Endothelial cell of umbilical vein (primary cell): ENCODE measurements around the gene SEC61A1. TPM values are rescaled to one million over a fixed set of nuclear protein-coding genes. Genes with fewer than 3 reads are reported as not detected.

Experiments
- BruUV-seq: library from RNA; stranded (reverse); fragments of 400-500 nt; replicated peaks from 2 replicates; lab custom pipeline; 2021; lab: Mats Ljungman, UMichigan
- CTCF ChIA-PET: fragments of 300-600, 350-600 bp; sonication (Branson Sonifier 250); formaldehyde crosslinking; loops from one replicate; lab custom pipeline; 2021; ENCODE audit warnings: antibody characterized with exemption, inconsistent platforms; lab: Charles Lee
- POLR2A ChIA-PET: fragments of 300-600, 350-600 bp; sonication (Branson Sonifier 250); formaldehyde crosslinking; loops from one replicate; lab custom pipeline; 2021; ENCODE audit warnings: antibody characterized with exemption, inconsistent platforms; lab: Charles Lee
- DNase-seq: peaks from one replicate; pipeline ENCODE4 v3.0.0-alpha.2; 2011; ENCODE audit warnings: low read depth, low spot score
- FAIRE-seq: peaks from 2 replicates; lab custom pipeline; 2011; peaks lifted over from hg19 to GRCh38; lab: Jason Lieb, UNC
- H2AFZ ChIP-seq: 2 replicates; pipeline ENCODE4 v1.6.0; 2012; ENCODE audit warnings: low read depth, low read length, control low read depth, inconsistent platforms
- H3K27ac ChIP-seq: 2 replicates; pipeline ENCODE4 v1.5.1; 2011; ENCODE audit warnings: low read depth, mild to moderate bottlenecking, control low read depth, low read length, moderate library complexity; ENCODE audit not compliant: insufficient read depth
- H3K27me3 ChIP-seq, 2 experiments: 2 replicates each; pipeline versions ENCODE4 v1.6.0 to v1.6.1; 2011; ENCODE audit warnings: low read length in 2 of 2, mixed read lengths in 1 of 2; ENCODE audit not compliant: control insufficient read depth in 2 of 2, insufficient read depth in 2 of 2
- H3K36me3 ChIP-seq, 2 experiments: 2 replicates in 1 of 2; 3 replicates in 1 of 2; pipeline ENCODE4 v1.5.1; 2011; ENCODE audit warnings: low read length in 2 of 2, mild to moderate bottlenecking in 1 of 2, moderate library complexity in 1 of 2; ENCODE audit not compliant: control insufficient read depth in 2 of 2, insufficient read depth in 2 of 2; ENCODE audit errors: extremely low read depth in 1 of 2
- H3K4me1 ChIP-seq: 3 replicates; pipeline ENCODE4 v1.5.1; 2011; ENCODE audit warnings: mild to moderate bottlenecking, low read length; ENCODE audit not compliant: control insufficient read depth, insufficient read depth; ENCODE audit errors: extremely low read depth
- H3K4me2 ChIP-seq: 2 replicates; pipeline ENCODE4 v1.6.1; 2011; ENCODE audit warnings: low read length, control low read depth, mixed read lengths; ENCODE audit not compliant: insufficient read depth
- H3K4me3 ChIP-seq, 3 experiments: fragments of 200-600 bp in 1 of 3; sonication (generic), shearing (Covaris generic) in 1 of 3; replicated peaks in 1 of 3; 2 replicates each; pipeline ENCODE4 v1.5.1; 2011 to 2016; ENCODE audit warnings: control low read depth in 3 of 3, low read length in 3 of 3, mild to moderate bottlenecking in 2 of 3, inconsistent platforms in 1 of 3, low read depth in 1 of 3, moderate library complexity in 1 of 3; ENCODE audit not compliant: insufficient read depth in 1 of 3
- H3K79me2 ChIP-seq: 2 replicates; pipeline ENCODE4 v1.6.0; 2012; ENCODE audit warnings: low read length, inconsistent platforms; ENCODE audit not compliant: control insufficient read depth, insufficient read depth
- H3K9ac ChIP-seq: replicated peaks from 2 replicates; pipeline ENCODE3; 2011; ENCODE audit warnings: low read length, control low read depth; ENCODE audit not compliant: insufficient read depth; ENCODE audit errors: extremely low read depth
- H3K9me1 ChIP-seq: replicated peaks from 3 replicates; pipeline ENCODE4 v1.6.0; 2011; ENCODE audit warnings: mild to moderate bottlenecking, low read length; ENCODE audit not compliant: control insufficient read depth, insufficient read depth; ENCODE audit errors: extremely low read depth
- H3K9me3 ChIP-seq: replicated peaks from 2 replicates; pipeline ENCODE4 v1.5.1; 2012; ENCODE audit warnings: low read length, inconsistent platforms; ENCODE audit not compliant: control insufficient read depth, insufficient read depth
- H4K20me1 ChIP-seq: replicated peaks from 2 replicates; pipeline ENCODE3; 2011; ENCODE audit warnings: mild to moderate bottlenecking, low read length; ENCODE audit not compliant: control insufficient read depth, insufficient read depth; ENCODE audit errors: extremely low read depth
- EZH2 ChIP-seq: IDR thresholded peaks from 2 replicates; pipeline ENCODE4 v1.6.1; 2012; ENCODE audit warnings: borderline replicate concordance, low read depth, mild to moderate bottlenecking, moderate library complexity, low read length, inconsistent platforms; ENCODE audit not compliant: severe bottlenecking
- FOS ChIP-seq: IDR thresholded peaks from 2 replicates; pipeline ENCODE4 v1.6.1; 2011; ENCODE audit warnings: mild to moderate bottlenecking, low read length, moderate library complexity, borderline replicate concordance; ENCODE audit not compliant: insufficient read depth
- GATA2 ChIP-seq: IDR thresholded peaks from 2 replicates; pipeline ENCODE4 v1.7.0; 2011; ENCODE audit warnings: low read depth, mild to moderate bottlenecking, moderate library complexity, mixed read lengths, low read length; ENCODE audit not compliant: insufficient read length, insufficient read depth
- MAX ChIP-seq: IDR thresholded peaks from 2 replicates; pipeline ENCODE4 v1.6.1; 2011; ENCODE audit not compliant: insufficient read depth, insufficient read length
- MYC ChIP-seq: IDR thresholded peaks from one replicate; pipeline ENCODE4 v1.6.1; 2011; ENCODE audit warnings: mild to moderate bottlenecking, low read depth, low read length
- POLR2A ChIP-seq: IDR thresholded peaks from 2 replicates; pipeline ENCODE4 v1.6.1; 2012; ENCODE audit warnings: low read depth, mild to moderate bottlenecking, control low read depth, low read length
- POLR2AphosphoS5 ChIP-seq: IDR thresholded peaks from 2 replicates; pipeline ENCODE4 v1.6.1; 2012; ENCODE audit warnings: low read depth, mild to moderate bottlenecking, control low read depth, low read length, moderate library complexity; ENCODE audit not compliant: insufficient read depth
- dilution Hi-C: fragments of 300-500 bp; cut with MboI; formaldehyde crosslinking; loops from one replicate; pipeline ENCODE4 v1.15.0; 2019; ENCODE audit warnings: low sequenced_read_pairs; ENCODE audit not compliant: extremely low pct_ligation_motif_present
- intact Hi-C: fragments of 100-400 bp; cut with micrococcal nuclease; formaldehyde crosslinking; loops from one replicate; pipeline ENCODE4 v1.10.0; 2022
- polyA plus RNA-seq, 4 experiments: library from polyadenylated mRNA; depleted of rRNA in 3 of 4; stranded (reverse) in 3 of 4; unstranded in 1 of 4; fragments of >200 nt; gene quantifications; 2 replicates each; pipeline versions ENCODE4 v1.2.1 to v1.2.3, GENCODE V29; 2011 to 2012; ENCODE audit warnings: missing spikeins in 1 of 4
- total RNA-seq: library from RNA; stranded (reverse); gene quantifications from 2 replicates; pipeline ENCODE4 v1.2.3, GENCODE V29; 2021
- TF ChIP-seq, protein P1 (sequence below), 2 donors: IDR thresholded peaks; 1 replicate in 1 of 2; 2 replicates in 1 of 2; pipeline ENCODE4 v1.5.1; 2011; ENCODE audit warnings: low read length in 2 of 2, mild to moderate bottlenecking in 2 of 2, moderate library complexity in 2 of 2, control low read depth in 1 of 2, inconsistent platforms in 1 of 2, low read depth in 1 of 2; ENCODE audit not compliant: insufficient read depth in 1 of 2; ENCODE audit errors: extremely low read depth in 1 of 2

The SEC61A1 gene
- total and polyA plus RNA-seq, 2 donors (not counting 3 experiments of a cell fraction or from before 2014, with no cell fraction given) = 307 to 312 TPM

DNA sequence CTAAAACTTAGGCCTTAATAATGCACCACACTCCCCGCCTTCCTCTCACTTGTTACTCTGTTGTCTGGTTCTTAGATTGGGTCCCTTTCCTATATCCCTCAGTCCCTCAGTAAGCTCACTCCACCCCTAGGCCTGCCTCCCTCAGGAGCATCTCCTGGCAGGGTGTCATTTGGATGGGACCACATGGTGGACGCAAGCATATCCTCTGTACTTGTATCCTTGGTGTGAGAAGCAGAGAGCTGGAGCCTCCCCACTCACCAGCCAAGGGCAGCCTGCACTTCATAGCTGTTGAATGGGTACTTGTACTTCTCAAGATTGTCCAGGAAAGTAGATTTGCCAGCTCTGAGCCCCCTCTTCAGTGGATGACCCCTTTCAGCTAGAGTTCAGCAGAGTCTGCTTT is 11.6 kb downstream of the SEC61A1 start:
- Histone ChIP-seq H3K9me3 (no peaks in the 10 kb centered on the region), H4K20me1 (no peaks in the 10 kb centered on the region), H3K36me3 (peaks cover 58 to 76% of the 10 kb centered on the region in 2 experiments), H3K9me1 (no peaks in the 10 kb centered on the region), H3K79me2 (peaks cover 27% of the 10 kb centered on the region), H2AFZ (no peak overlapping the region), H3K4me2 (no peak overlapping the region), H3K9ac (no peak overlapping the region), H3K4me3 (no peak overlapping the region), H3K4me1 (no peaks in the 10 kb centered on the region), H3K27ac (no peak overlapping the region), H3K27me3 (no peaks in the 10 kb centered on the region)
- intact Hi-C loops = no loop called here
- DNase-seq (no peak), FAIRE-seq (no peak)
- ChIA-PET POLR2A (interaction anchor here (0.7 kb wide), 1 partner anchor 10 kb away, joined by 3 read pairs; no protein-coding TSS in a partner anchor), CTCF (no interaction called here)
- BruUV-seq = no TSS peak
- dilution Hi-C loops = no loop called here
- TF ChIP-seq, protein P1, sequence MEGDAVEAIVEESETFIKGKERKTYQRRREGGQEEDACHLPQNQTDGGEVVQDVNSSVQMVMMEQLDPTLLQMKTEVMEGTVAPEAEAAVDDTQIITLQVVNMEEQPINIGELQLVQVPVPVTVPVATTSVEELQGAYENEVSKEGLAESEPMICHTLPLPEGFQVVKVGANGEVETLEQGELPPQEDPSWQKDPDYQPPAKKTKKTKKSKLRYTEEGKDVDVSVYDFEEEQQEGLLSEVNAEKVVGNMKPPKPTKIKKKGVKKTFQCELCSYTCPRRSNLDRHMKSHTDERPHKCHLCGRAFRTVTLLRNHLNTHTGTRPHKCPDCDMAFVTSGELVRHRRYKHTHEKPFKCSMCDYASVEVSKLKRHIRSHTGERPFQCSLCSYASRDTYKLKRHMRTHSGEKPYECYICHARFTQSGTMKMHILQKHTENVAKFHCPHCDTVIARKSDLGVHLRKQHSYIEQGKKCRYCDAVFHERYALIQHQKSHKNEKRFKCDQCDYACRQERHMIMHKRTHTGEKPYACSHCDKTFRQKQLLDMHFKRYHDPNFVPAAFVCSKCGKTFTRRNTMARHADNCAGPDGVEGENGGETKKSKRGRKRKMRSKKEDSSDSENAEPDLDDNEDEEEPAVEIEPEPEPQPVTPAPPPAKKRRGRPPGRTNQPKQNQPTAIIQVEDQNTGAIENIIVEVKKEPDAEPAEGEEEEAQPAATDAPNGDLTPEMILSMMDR (IDR thresholded peaks at IDR 0.05; ENCODE audit: extremely low read depth in 1 of 2, insufficient read depth in 1 of 2, low read depth in 1 of 2, low read length in 2 of 2) = no peak
- no peak for TF ChIP-seq MYC
- no peak for TF ChIP-seq FOS
- no peak for TF ChIP-seq POLR2A
- TF ChIP-seq POLR2AphosphoS5 = no peak
- no peak for TF ChIP-seq MAX
- no peak for TF ChIP-seq GATA2
- TF ChIP-seq EZH2 = no peak
